MM.1S (cell line): ENCODE data around the gene HDX.

Experiments
- DNase-seq: peaks from one replicate; pipeline ENCODE4 v3.0.0-alpha.2; 2015
- H2AFZ ChIP-seq: fragments of 300-600 bp; sonication (generic); 2 replicates; pipeline ENCODE4 v1.6.0; 2016; ENCODE audit warnings: antibody characterized with exemption, low read length
- H3F3A ChIP-seq: fragments of 300-600 bp; sonication (generic); 2 replicates; pipeline ENCODE4 v1.6.1; 2016; ENCODE audit warnings: mild to moderate bottlenecking, antibody characterized with exemption, low read length, moderate library complexity, mixed read lengths; ENCODE audit not compliant: insufficient read depth
- H3K27ac ChIP-seq: fragments of 300-600 bp; sonication (generic); 2 replicates; pipeline ENCODE4 v1.5.1; 2016; ENCODE audit warnings: mild to moderate bottlenecking, low read length
- H3K27me3 ChIP-seq: fragments of 300-600 bp; sonication (generic); replicated peaks from 2 replicates; pipeline ENCODE4 v1.6.0; 2016; ENCODE audit warnings: low read length; ENCODE audit not compliant: insufficient read depth
- H3K36me3 ChIP-seq: fragments of 300-600 bp; sonication (generic); replicated peaks from 2 replicates; pipeline ENCODE4 v1.6.1; 2016; ENCODE audit warnings: mild to moderate bottlenecking, low read length, mixed read lengths; ENCODE audit not compliant: insufficient read depth
- H3K4me1 ChIP-seq: fragments of 300-600 bp; sonication (generic); 2 replicates; pipeline ENCODE4 v1.6.1; 2016; ENCODE audit warnings: low read length, mixed read lengths
- H3K4me2 ChIP-seq: fragments of 300-600 bp; sonication (generic); 2 replicates; pipeline ENCODE4 v1.6.0; 2016; ENCODE audit warnings: low read depth, low read length
- H3K4me3 ChIP-seq: fragments of 300-600 bp; sonication (generic); 2 replicates; pipeline ENCODE4 v1.5.1; 2016; ENCODE audit warnings: low read length, mixed read lengths
- H3K79me2 ChIP-seq: fragments of 300-600 bp; sonication (generic); 2 replicates; pipeline ENCODE4 v1.6.1; 2016; ENCODE audit warnings: mixed run types, low read length, mixed read lengths
- H3K9ac ChIP-seq: fragments of 300-600 bp; sonication (generic); 2 replicates; pipeline ENCODE4 v1.6.1; 2016; ENCODE audit warnings: low read length, mixed read lengths
- H3K9me2 ChIP-seq: fragments of 300-600 bp; sonication (generic); replicated peaks from 2 replicates; pipeline ENCODE4 v1.6.1; 2016; ENCODE audit warnings: mild to moderate bottlenecking, low read length, mixed read lengths; ENCODE audit not compliant: insufficient read depth
- H3K9me3 ChIP-seq: fragments of 300-600 bp; sonication (generic); replicated peaks from 2 replicates; pipeline ENCODE4 v1.6.1; 2016; ENCODE audit warnings: mild to moderate bottlenecking, low read length, mixed read lengths; ENCODE audit not compliant: insufficient read depth
- H4K20me1 ChIP-seq: fragments of 300-600 bp; sonication (generic); 2 replicates; pipeline ENCODE4 v1.6.1; 2016; ENCODE audit warnings: mild to moderate bottlenecking, low read length, moderate library complexity, mixed read lengths; ENCODE audit not compliant: insufficient read depth
- EZH2 ChIP-seq: fragments of 300-600 bp; sonication (generic); optimal IDR thresholded peaks from 2 replicates; pipeline ENCODE3; 2017; ENCODE audit warnings: low read depth, mild to moderate bottlenecking, antibody characterized with exemption, low read length, mixed read lengths
- EZH2phosphoT487 ChIP-seq: fragments of 300-600 bp; sonication (generic); IDR thresholded peaks from 2 replicates; pipeline ENCODE4 v1.6.1; 2018; ENCODE audit warnings: antibody characterized with exemption, low read length
- TF ChIP-seq, protein P1 (sequence below): fragments of 300-600 bp; sonication (generic); IDR thresholded peaks from 2 replicates; pipeline ENCODE4 v1.5.1; 2016; ENCODE audit warnings: antibody characterized with exemption, low read length, mixed read lengths

HDX gene

DNA sequence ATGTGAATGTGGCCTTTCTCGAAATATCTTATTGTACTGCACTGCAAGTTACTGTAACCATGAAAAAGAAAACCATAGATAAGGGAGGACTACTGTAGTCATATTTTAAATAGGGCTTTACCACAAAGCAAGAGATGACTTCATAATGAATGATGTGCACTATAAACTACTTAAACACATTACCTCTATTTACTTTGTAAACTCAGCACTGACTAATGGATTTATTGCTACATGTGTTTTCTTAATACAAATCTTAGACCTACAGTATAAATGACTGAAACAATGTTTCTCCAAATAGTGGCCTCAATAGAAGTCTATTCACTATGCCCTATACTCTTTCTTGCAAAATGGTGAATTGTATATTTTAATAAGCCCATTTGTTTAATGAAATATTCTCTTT is 61.1 kb downstream of the HDX start:
- H3K9me3 ChIP-seq = no peaks in the 10 kb centered on the region
- H3K27ac ChIP-seq = no peak overlapping the region
- no peaks in the 10 kb centered on the region for H3K36me3 ChIP-seq
- H3K9me2 ChIP-seq = no peaks in the 10 kb centered on the region
- no peaks in the 10 kb centered on the region for H3K27me3 ChIP-seq
- H3K4me3 ChIP-seq = no peak overlapping the region
- H3K79me2 ChIP-seq = no peaks in the 10 kb centered on the region
- DNase-seq = no peak
- H4K20me1 ChIP-seq = no peaks in the 10 kb centered on the region
- H3K9ac ChIP-seq = no peak overlapping the region
- no peak overlapping the region for H3K4me2 ChIP-seq
- no peaks in the 10 kb centered on the region for H3K4me1 ChIP-seq
- H2AFZ ChIP-seq = no peak overlapping the region
- H3F3A ChIP-seq = no peaks in the 10 kb centered on the region
- TF ChIP-seq EZH2 = no peak
- TF ChIP-seq EZH2phosphoT487 = no peak
- TF ChIP-seq, protein P1, sequence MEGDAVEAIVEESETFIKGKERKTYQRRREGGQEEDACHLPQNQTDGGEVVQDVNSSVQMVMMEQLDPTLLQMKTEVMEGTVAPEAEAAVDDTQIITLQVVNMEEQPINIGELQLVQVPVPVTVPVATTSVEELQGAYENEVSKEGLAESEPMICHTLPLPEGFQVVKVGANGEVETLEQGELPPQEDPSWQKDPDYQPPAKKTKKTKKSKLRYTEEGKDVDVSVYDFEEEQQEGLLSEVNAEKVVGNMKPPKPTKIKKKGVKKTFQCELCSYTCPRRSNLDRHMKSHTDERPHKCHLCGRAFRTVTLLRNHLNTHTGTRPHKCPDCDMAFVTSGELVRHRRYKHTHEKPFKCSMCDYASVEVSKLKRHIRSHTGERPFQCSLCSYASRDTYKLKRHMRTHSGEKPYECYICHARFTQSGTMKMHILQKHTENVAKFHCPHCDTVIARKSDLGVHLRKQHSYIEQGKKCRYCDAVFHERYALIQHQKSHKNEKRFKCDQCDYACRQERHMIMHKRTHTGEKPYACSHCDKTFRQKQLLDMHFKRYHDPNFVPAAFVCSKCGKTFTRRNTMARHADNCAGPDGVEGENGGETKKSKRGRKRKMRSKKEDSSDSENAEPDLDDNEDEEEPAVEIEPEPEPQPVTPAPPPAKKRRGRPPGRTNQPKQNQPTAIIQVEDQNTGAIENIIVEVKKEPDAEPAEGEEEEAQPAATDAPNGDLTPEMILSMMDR = no peak

DNA sequence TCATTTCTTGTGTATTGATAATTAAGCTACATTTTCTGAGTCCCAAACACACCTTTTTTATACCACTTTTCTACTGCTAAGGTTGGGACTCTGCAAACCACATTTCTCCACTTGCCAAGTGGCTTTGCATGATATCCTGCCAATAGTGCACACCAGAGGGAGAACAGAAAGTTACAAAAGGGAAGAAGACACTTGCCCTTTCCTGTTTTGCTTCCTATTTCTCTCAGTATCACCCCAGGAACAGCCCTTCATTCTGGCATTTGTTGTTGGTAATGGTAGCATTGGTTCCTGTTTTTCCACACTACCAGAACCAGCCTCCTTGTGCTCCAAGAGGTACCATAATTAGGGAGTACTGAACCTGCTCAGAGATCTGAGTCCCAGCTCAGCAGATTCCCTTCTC is 87.1 kb downstream of the HDX start:
- H3K36me3 ChIP-seq = no peaks in the 10 kb centered on the region
- H3K4me3 ChIP-seq = no peak overlapping the region
- no peak overlapping the region for H2AFZ ChIP-seq
- H3F3A ChIP-seq = no peaks in the 10 kb centered on the region
- H3K9me2 ChIP-seq = no peaks in the 10 kb centered on the region
- no peak overlapping the region for H3K9ac ChIP-seq
- H3K79me2 ChIP-seq = no peaks in the 10 kb centered on the region
- no peaks in the 10 kb centered on the region for H3K4me1 ChIP-seq
- no peaks in the 10 kb centered on the region for H4K20me1 ChIP-seq
- TF ChIP-seq EZH2phosphoT487 = no peak
- TF ChIP-seq, protein P1 = no peak
- TF ChIP-seq EZH2 = no peak
- H3K9me3 ChIP-seq = no peaks in the 10 kb centered on the region; the same call in 1 of the 2 replicates
- DNase-seq = no peak
- no peaks in the 10 kb centered on the region for H3K27me3 ChIP-seq
- H3K27ac ChIP-seq = no peak overlapping the region
- no peak overlapping the region for H3K4me2 ChIP-seq

DNA sequence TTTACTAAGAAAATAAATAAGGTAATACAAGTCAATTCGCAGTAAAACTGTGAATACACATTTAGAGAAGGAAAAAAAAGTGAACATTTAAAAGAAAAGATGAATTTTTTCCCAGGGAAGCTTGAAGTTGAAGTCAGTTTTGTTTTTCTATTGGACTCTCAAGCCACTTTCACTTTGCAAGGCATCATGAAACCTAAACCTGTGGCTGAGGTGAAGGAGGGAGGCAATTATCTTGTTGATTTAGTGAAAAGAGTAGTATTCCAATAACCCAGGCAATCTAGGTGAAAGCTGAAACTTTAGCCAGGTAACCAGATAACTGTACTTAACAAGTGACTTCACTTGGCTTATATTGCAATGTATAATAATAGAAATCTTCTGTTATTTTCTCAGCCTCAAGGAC is 138.6 kb downstream of the HDX start:
- no peak overlapping the region for H3K4me2 ChIP-seq
- DNase-seq = peak; percentile 41
- H3K79me2 ChIP-seq = no peaks in the 10 kb centered on the region
- H3K4me3 ChIP-seq = no peak overlapping the region
- no peaks in the 10 kb centered on the region for H3K36me3 ChIP-seq
- H3K9ac ChIP-seq = no peak overlapping the region
- no peak overlapping the region for H3K27ac ChIP-seq
- TF ChIP-seq EZH2 = no peak
- TF ChIP-seq, protein P1 = no peak
- TF ChIP-seq EZH2phosphoT487 = no peak
- no peaks in the 10 kb centered on the region for H3K9me2 ChIP-seq
- no peaks in the 10 kb centered on the region for H4K20me1 ChIP-seq
- no peaks in the 10 kb centered on the region for H3K4me1 ChIP-seq
- no peaks in the 10 kb centered on the region for H3K9me3 ChIP-seq
- no peaks in the 10 kb centered on the region for H3K27me3 ChIP-seq
- H3F3A ChIP-seq = no peaks in the 10 kb centered on the region
- no peak overlapping the region for H2AFZ ChIP-seq
